ENCODE data around the gene ACY1. TPM values are rescaled to one million over a fixed set of nuclear protein-coding genes. Genes with fewer than 3 reads are reported as not detected.

ACY1 gene
- total and polyA plus RNA-seq, 10 of the 15 experiments (the other 5 are each of a cell fraction or from before 2014, with no cell fraction given): 18.5 to 42.2 (median 27.8) TPM

- H3K4me2 ChIP-seq (ENCODE audit: control insufficient read depth, insufficient read depth): no peak overlapping the region
- no peak overlapping the region for H3K9ac ChIP-seq (ENCODE audit: control insufficient read depth, insufficient read depth, low read length)
- no TSS peak for BruUV-seq (replicated peaks)
- no peak overlapping the region for H2AFZ ChIP-seq (ENCODE audit: control insufficient read depth, low read depth, low read length)
- POLR2A ChIA-PET: no interaction called here
- H3K9me3 ChIP-seq (replicated peaks; ENCODE audit: control insufficient read depth, insufficient read depth, low read length): no peaks in the 10 kb centered on the region
- no peaks in the 10 kb centered on the region for H3K27me3 ChIP-seq (replicated peaks in 1 of 2; ENCODE audit: control insufficient read depth in 2 of 2, insufficient read depth in 2 of 2, low read length in 1 of 2)
- no peak for DNase-seq (ENCODE audit: low read depth, low spot score)
- CTCF ChIA-PET: no interaction called here
- peaks cover 20% of the 10 kb centered on the region for H3K4me1 ChIP-seq (ENCODE audit: control insufficient read depth, insufficient read depth, low read length)
- H3K27ac ChIP-seq (ENCODE audit: control insufficient read depth, insufficient read depth): no peak overlapping the region
- no peak overlapping the region for H3K4me3 ChIP-seq
- ATAC-seq: no peak
- FAIRE-seq: no peak
- intact Hi-C loops (cut with micrococcal nuclease; ENCODE audit: unreplicated experiment): no loop called here
- 84% methylated on average over 4 of the region's 4 CpGs for WGBS (ENCODE audit: insufficient coverage, insufficient replicate concordance, low lambda C conversion rate, missing lambda C conversion rate)
- no peaks in the 10 kb centered on the region for H4K20me1 ChIP-seq (ENCODE audit: control insufficient read depth, insufficient read depth)
- SMC1A ChIA-PET (ENCODE audit: uncharacterized antibody, unreplicated experiment): no interaction called here
- RAD21 ChIA-PET (ENCODE audit: unreplicated experiment): interaction anchor here (1.4 kb wide), 1 partner anchor 36 kb away, joined by 3 read pairs; the partner anchor contains the start of genes PARP3 and RRP9
- no peaks in the 10 kb centered on the region for H3K36me3 ChIP-seq (ENCODE audit: control insufficient read depth in 2 of 2, insufficient read depth in 2 of 2, low read length in 1 of 2)
- in situ Hi-C loops (cut with MboI): no loop called here
- H3K79me2 ChIP-seq (ENCODE audit: control insufficient read depth, insufficient read depth, low read length): peaks cover 8% of the 10 kb centered on the region
- TF ChIP-seq MYC (IDR thresholded peaks at IDR 0.05; ENCODE audit: insufficient read depth, insufficient read length, insufficient replicate concordance, low read length, severe bottlenecking) (no peak), ATF3 (IDR thresholded peaks at IDR 0.05; ENCODE audit: borderline replicate concordance, extremely low read depth, low read depth, low read length) (no peak), MTA2 (IDR thresholded peaks at IDR 0.05; ENCODE audit: low read depth) (no peak), DPF2 (IDR thresholded peaks at IDR 0.05) (no peak), NR2F1 (conservative IDR thresholded peaks at IDR 0.05) (no peak), RCOR1 (conservative IDR thresholded peaks at IDR 0.05; ENCODE audit: low read depth, low read length) (no peak), TBL1XR1 (IDR thresholded peaks at IDR 0.05; ENCODE audit: low read depth, low read length) (no peak), ZNF384 (IDR thresholded peaks at IDR 0.05; ENCODE audit: borderline replicate concordance, low read depth, low read length) (no peak), NBN (IDR thresholded peaks at IDR 0.05) (no peak), POLR2AphosphoS5 (IDR thresholded peaks at IDR 0.05; ENCODE audit: low read length) (no peak), CBX3 (IDR thresholded peaks at IDR 0.05; ENCODE audit: borderline replicate concordance, low read depth) (no peak), ATF7 (IDR thresholded peaks at IDR 0.05; ENCODE audit: low read depth) (no peak)
- TF ChIP-seq, protein P1, sequence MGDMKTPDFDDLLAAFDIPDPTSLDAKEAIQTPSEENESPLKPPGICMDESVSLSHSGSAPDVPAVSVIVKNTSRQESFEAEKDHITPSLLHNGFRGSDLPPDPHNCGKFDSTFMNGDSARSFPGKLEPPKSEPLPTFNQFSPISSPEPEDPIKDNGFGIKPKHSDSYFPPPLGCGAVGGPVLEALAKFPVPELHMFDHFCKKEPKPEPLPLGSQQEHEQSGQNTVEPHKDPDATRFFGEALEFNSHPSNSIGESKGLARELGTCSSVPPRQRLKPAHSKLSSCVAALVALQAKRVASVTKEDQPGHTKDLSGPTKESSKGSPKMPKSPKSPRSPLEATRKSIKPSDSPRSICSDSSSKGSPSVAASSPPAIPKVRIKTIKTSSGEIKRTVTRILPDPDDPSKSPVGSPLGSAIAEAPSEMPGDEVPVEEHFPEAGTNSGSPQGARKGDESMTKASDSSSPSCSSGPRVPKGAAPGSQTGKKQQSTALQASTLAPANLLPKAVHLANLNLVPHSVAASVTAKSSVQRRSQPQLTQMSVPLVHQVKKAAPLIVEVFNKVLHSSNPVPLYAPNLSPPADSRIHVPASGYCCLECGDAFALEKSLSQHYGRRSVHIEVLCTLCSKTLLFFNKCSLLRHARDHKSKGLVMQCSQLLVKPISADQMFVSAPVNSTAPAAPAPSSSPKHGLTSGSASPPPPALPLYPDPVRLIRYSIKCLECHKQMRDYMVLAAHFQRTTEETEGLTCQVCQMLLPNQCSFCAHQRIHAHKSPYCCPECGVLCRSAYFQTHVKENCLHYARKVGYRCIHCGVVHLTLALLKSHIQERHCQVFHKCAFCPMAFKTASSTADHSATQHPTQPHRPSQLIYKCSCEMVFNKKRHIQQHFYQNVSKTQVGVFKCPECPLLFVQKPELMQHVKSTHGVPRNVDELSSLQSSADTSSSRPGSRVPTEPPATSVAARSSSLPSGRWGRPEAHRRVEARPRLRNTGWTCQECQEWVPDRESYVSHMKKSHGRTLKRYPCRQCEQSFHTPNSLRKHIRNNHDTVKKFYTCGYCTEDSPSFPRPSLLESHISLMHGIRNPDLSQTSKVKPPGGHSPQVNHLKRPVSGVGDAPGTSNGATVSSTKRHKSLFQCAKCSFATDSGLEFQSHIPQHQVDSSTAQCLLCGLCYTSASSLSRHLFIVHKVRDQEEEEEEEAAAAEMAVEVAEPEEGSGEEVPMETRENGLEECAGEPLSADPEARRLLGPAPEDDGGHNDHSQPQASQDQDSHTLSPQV (IDR thresholded peaks at IDR 0.05): no peak
- TF ChIP-seq, protein P2, sequence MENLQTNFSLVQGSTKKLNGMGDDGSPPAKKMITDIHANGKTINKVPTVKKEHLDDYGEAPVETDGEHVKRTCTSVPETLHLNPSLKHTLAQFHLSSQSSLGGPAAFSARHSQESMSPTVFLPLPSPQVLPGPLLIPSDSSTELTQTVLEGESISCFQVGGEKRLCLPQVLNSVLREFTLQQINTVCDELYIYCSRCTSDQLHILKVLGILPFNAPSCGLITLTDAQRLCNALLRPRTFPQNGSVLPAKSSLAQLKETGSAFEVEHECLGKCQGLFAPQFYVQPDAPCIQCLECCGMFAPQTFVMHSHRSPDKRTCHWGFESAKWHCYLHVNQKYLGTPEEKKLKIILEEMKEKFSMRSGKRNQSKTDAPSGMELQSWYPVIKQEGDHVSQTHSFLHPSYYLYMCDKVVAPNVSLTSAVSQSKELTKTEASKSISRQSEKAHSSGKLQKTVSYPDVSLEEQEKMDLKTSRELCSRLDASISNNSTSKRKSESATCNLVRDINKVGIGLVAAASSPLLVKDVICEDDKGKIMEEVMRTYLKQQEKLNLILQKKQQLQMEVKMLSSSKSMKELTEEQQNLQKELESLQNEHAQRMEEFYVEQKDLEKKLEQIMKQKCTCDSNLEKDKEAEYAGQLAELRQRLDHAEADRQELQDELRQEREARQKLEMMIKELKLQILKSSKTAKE (IDR thresholded peaks at IDR 0.05; ENCODE audit: low read depth, poor library complexity, severe bottlenecking): no peak
Measured at GRCh38 chr3:51978143-51978502, 5.2 kb upstream of the ACY1 start.

Data from GM12878 (cell line).